HFF-Myc (cell line): Measurements from ENCODE around the gene GATC.
A peak's percentile ranks its signal among the peaks of the same experiment; 100 is the strongest.

ENCODE experiments used
- DNase-seq: peaks from one replicate; pipeline ENCODE4 v3.0.0-alpha.2; 2011; ENCODE audit warnings: low read depth; ENCODE audit errors: extremely low read depth
- H3K4me3 ChIP-seq: replicated peaks from 2 replicates; pipeline ENCODE4 v1.5.1; 2011; ENCODE audit warnings: low read depth, mild to moderate bottlenecking, control low read depth, low read length
- CTCF ChIP-seq: IDR thresholded peaks from 2 replicates; pipeline ENCODE4 v1.5.1; 2012; ENCODE audit warnings: mild to moderate bottlenecking, low read depth, low read length, control low read depth; ENCODE audit errors: missing control alignments

Gene GATC

GRCh38 chr12:120445911-120446843 is at the start of gene GATC, which contains the start of gene TRIAP1:
TSS of gene GATC (plus strand) at chr12:120446444. CDS start at chr12:120446481, 37 bp downstream.
TSS of gene TRIAP1 (minus strand) at chr12:120446384. CDS start at chr12:120446372, 12 bp downstream.
- TF ChIP-seq CTCF = no peak
- H3K4me3 ChIP-seq = peak within 1 kb of the TSS; percentile 86

GRCh38 chr12:120397824-120398540 is 48.3 kb upstream of the GATC start:
- TF ChIP-seq CTCF = no peak
- no peak for DNase-seq

More at GRCh38 chr12:120445911-120446843, at the start of gene GATC, which contains the start of gene TRIAP1:
- peak; percentile 46 for DNase-seq

GRCh38 chr12:120399531-120399930 is 46.7 kb upstream of the GATC start:
- no peak overlapping the region for H3K4me3 ChIP-seq
- DNase-seq = peak; percentile 55
- no peak for TF ChIP-seq CTCF

More at GRCh38 chr12:120397824-120398540, 48.3 kb upstream of the GATC start:
- H3K4me3 ChIP-seq = no peak overlapping the region

GRCh38 chr12:120402217-120402616 is 44.0 kb upstream of the GATC start:
- H3K4me3 ChIP-seq = no peak overlapping the region
- TF ChIP-seq CTCF = no peak
- DNase-seq = no peak

GRCh38 chr12:120403869-120404268 is 42.4 kb upstream of the GATC start:
- TF ChIP-seq CTCF = no peak
- DNase-seq = no peak
- no peak overlapping the region for H3K4me3 ChIP-seq

- no peak for TF ChIP-seq CTCF
- peak; percentile 21 for DNase-seq
- no peak overlapping the region for H3K4me3 ChIP-seq
These were observed 42.0 kb upstream of the GATC start for GRCh38 chr12:120404271-120404670.
